IPS-18c (cell line): ENCODE results near the gene MED12L.

Source experiments
- H3K4me3 ChIP-seq: 2 replicates; pipeline ENCODE4 v1.7.0; 2013; ENCODE audit warnings: low read depth, mild to moderate bottlenecking, low read length, moderate library complexity; ENCODE audit not compliant: insufficient read depth
- H3K9me3 ChIP-seq: one replicate; pipeline ENCODE4 v1.6.1; 2013; ENCODE audit warnings: mild to moderate bottlenecking, low read length, moderate library complexity; ENCODE audit not compliant: control insufficient read depth, insufficient read depth

The MED12L gene

GRCh38 chr3:151195826-151196225, 110.4 kb downstream of the MED12L start:
- no peak overlapping the region for H3K4me3 ChIP-seq
- H3K9me3 ChIP-seq = no peaks in the 10 kb centered on the region

- Histone ChIP-seq H3K4me3 (no peak overlapping the region), H3K9me3 (no peaks in the 10 kb centered on the region)
Measured at GRCh38 chr3:151196434-151196833, 111.0 kb downstream of the MED12L start.

GRCh38 chr3:151197228-151197627, 111.8 kb downstream of the MED12L start:
- no peaks in the 10 kb centered on the region for H3K9me3 ChIP-seq

GRCh38 chr3:151197981-151198767, 112.7 kb downstream of the MED12L start:
- H3K4me3 ChIP-seq = no peak overlapping the region
- H3K9me3 ChIP-seq = no peaks in the 10 kb centered on the region

More at GRCh38 chr3:151197228-151197627, 111.8 kb downstream of the MED12L start:
- no peak overlapping the region for H3K4me3 ChIP-seq

GRCh38 chr3:151198849-151199248, 113.4 kb downstream of the MED12L start:
- H3K4me3 ChIP-seq = no peak overlapping the region
- no peaks in the 10 kb centered on the region for H3K9me3 ChIP-seq

- H3K9me3 ChIP-seq = no peaks in the 10 kb centered on the region
Measured at GRCh38 chr3:151199554-151200438, 114.3 kb downstream of the MED12L start.

GRCh38 chr3:151200586-151200985, 115.1 kb downstream of the MED12L start:
- no peak overlapping the region for H3K4me3 ChIP-seq
- H3K9me3 ChIP-seq = no peaks in the 10 kb centered on the region

More at GRCh38 chr3:151199554-151200438, 114.3 kb downstream of the MED12L start:
- H3K4me3 ChIP-seq = no peak overlapping the region

- Histone ChIP-seq H3K9me3 (no peaks in the 10 kb centered on the region), H3K4me3 (no peak overlapping the region)
Measured at GRCh38 chr3:151201051-151201730, 115.7 kb downstream of the MED12L start.

GRCh38 chr3:151203051-151203420, 117.6 kb downstream of the MED12L start, which contains the start of gene GPR171:
Gene GPR171 (minus strand): TSS chr3:151203216. CDS start chr3:151199386, 3,830 bp downstream.
- no peak within 1 kb of the TSS for H3K4me3 ChIP-seq
- no peaks in the 10 kb centered on the region for H3K9me3 ChIP-seq

GRCh38 chr3:151204530-151205402, 119.3 kb downstream of the MED12L start:
- H3K9me3 ChIP-seq = no peaks in the 10 kb centered on the region

GRCh38 chr3:151205482-151205881, 120.0 kb downstream of the MED12L start:
- H3K4me3 ChIP-seq = no peak overlapping the region
- no peaks in the 10 kb centered on the region for H3K9me3 ChIP-seq

More at GRCh38 chr3:151204530-151205402, 119.3 kb downstream of the MED12L start:
- no peak overlapping the region for H3K4me3 ChIP-seq

- Histone ChIP-seq H3K4me3 (no peak overlapping the region), H3K9me3 (no peaks in the 10 kb centered on the region)
Measured at GRCh38 chr3:151206201-151206600, 120.7 kb downstream of the MED12L start.

GRCh38 chr3:151209654-151210053, 124.2 kb downstream of the MED12L start:
- no peaks in the 10 kb centered on the region for H3K9me3 ChIP-seq
- H3K4me3 ChIP-seq = no peak overlapping the region

GRCh38 chr3:151210676-151211381, 125.4 kb downstream of the MED12L start:
- no peaks in the 10 kb centered on the region for H3K9me3 ChIP-seq
- no peak overlapping the region for H3K4me3 ChIP-seq

- H3K4me3 ChIP-seq = no peak overlapping the region
- no peaks in the 10 kb centered on the region for H3K9me3 ChIP-seq
Measured at GRCh38 chr3:151213151-151213550, 127.7 kb downstream of the MED12L start.

- no peaks in the 10 kb centered on the region for H3K9me3 ChIP-seq
- no peak overlapping the region for H3K4me3 ChIP-seq
Measured at GRCh38 chr3:151213881-151214280, 128.4 kb downstream of the MED12L start.
